ENCODE data around the gene MAPK8IP3.

Gene MAPK8IP3

DNA sequence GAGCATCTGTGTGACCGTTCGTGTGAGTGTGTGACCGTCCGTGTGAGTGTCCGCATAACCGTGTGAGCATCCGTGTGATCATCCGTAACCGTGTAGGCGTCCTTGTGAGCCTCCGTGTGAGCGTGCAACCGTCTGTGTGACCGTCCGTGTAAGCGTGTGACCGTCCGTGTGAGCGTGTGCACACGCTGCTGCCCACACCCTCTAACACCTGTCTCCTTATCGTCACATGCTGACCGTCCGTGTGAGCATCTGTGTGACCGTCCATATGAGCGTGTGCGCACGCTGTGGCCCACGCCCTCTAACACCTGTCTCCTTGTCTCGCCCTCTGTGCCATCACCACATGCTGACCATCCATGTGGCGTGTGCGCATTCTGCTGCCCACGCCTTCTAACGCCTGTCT is 34.2 kb downstream of the MAPK8IP3 start:
- no CpG with 5 or more reads among the region's 33 CpGs for WGBS (ENCODE audit: insufficient coverage, insufficient read length)
- no peak for DNase-seq (ENCODE audit: low read depth, low spot score)
- no peaks in the 10 kb centered on the region for H3K9me3 ChIP-seq (ENCODE audit: control insufficient read depth, insufficient read depth, low read length)
- no peaks in the 10 kb centered on the region for H3K4me1 ChIP-seq (ENCODE audit: control insufficient read depth, insufficient read depth, low read length)
- peaks cover 3% of the 10 kb centered on the region; the same call in 1 of the 2 replicates for H3K36me3 ChIP-seq (ENCODE audit: control insufficient read depth, insufficient read depth, low read length)
- H3K27ac ChIP-seq (ENCODE audit: low read length), result no peak overlapping the region
- no peak overlapping the region for H3K4me3 ChIP-seq (ENCODE audit: low read length)
- no peaks in the 10 kb centered on the region for H3K27me3 ChIP-seq (ENCODE audit: control insufficient read depth, insufficient read depth, low read length)

DNA sequence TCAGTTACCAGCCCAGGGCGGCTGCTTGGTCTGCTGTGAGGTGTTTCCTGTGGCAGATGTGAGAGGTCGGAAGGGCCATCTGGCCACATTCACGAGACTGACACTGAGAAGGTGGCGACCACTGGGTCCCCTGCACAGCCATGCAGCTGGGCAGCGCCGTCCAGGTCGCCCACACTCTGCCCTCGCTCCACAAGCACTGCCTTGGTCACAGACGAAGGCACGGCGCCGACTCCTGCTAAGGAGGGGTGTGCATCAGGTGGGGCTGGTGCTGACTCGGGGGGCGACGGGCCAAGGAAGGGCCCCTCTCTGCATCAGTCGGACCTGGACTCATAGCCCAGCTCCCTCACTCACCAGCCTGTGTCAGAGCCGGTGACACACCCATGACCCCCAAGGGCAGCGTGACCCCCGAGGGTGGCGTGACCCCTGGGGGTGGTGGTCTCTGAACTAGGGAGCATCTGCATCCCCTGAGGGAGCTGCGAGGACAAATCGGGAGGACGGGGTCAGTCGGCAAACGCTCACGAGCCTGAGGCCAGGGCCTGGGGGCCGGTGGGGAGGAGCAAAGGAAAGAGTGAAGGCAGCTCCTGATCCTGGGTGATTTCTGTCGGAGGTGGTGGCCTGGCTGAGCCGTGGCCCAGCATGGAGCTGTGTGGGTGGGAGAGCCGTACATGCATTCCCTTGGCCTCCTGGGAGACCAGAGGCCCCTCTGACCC is 34.9 kb downstream of the MAPK8IP3 start:
- WGBS (ENCODE audit: insufficient coverage, insufficient read length), result no CpG with 5 or more reads among the region's 30 CpGs
- Histone ChIP-seq H3K9me3 (ENCODE audit: control insufficient read depth, insufficient read depth, low read length) (no peaks in the 10 kb centered on the region), H3K27ac (ENCODE audit: low read length) (no peak overlapping the region), H3K36me3 (ENCODE audit: control insufficient read depth, insufficient read depth, low read length) (peaks cover 4% of the 10 kb centered on the region; the same call in 1 of the 2 replicates), H3K4me3 (ENCODE audit: low read length) (no peak overlapping the region), H3K27me3 (ENCODE audit: control insufficient read depth, insufficient read depth, low read length) (no peaks in the 10 kb centered on the region), H3K4me1 (ENCODE audit: control insufficient read depth, insufficient read depth, low read length) (no peaks in the 10 kb centered on the region)
- no peak for DNase-seq (ENCODE audit: low read depth, low spot score)

DNA sequence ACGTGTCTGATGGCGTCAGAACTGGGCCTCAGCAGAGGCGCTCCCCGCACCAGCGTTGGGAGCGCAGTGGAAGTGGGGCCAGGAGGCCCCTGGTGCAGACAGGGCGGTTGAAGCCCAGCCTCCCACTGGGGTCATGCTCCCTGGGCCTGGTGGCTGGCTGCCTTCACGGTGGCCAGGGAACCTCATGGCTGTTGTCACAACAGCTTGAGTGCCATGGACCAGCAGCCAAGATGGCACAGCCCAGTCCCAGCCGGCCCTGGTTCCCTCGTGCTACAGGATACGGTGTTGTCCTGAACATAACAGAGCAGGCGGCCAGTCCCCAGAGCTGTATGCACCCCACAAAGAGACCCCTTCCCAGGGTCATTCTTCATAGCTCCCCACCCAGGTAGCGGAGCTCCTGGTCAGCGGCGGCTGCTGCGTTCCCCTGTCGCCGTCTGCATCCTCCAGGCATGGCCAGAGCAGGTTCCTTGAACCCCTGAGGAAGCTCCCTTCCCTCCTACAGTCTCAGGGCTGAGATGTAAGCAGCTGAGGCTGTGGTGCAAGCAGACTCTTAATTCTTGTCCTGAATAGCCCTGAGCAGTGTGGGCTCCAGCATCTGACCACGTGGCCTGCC is 35.7 kb downstream of the MAPK8IP3 start:
- peaks cover 4% of the 10 kb centered on the region; the same call in 1 of the 2 replicates for H3K36me3 ChIP-seq (ENCODE audit: control insufficient read depth, insufficient read depth, low read length)
- H3K9me3 ChIP-seq (ENCODE audit: control insufficient read depth, insufficient read depth, low read length), result no peaks in the 10 kb centered on the region
- no peaks in the 10 kb centered on the region for H3K4me1 ChIP-seq (ENCODE audit: control insufficient read depth, insufficient read depth, low read length)
- WGBS (ENCODE audit: insufficient coverage, insufficient read length), result no CpG with 5 or more reads among the region's 19 CpGs
- no peak overlapping the region for H3K27ac ChIP-seq (ENCODE audit: low read length)
- H3K27me3 ChIP-seq (ENCODE audit: control insufficient read depth, insufficient read depth, low read length), result no peaks in the 10 kb centered on the region
- DNase-seq (ENCODE audit: low read depth, low spot score), result no peak
- H3K4me3 ChIP-seq (ENCODE audit: low read length), result no peak overlapping the region

DNA sequence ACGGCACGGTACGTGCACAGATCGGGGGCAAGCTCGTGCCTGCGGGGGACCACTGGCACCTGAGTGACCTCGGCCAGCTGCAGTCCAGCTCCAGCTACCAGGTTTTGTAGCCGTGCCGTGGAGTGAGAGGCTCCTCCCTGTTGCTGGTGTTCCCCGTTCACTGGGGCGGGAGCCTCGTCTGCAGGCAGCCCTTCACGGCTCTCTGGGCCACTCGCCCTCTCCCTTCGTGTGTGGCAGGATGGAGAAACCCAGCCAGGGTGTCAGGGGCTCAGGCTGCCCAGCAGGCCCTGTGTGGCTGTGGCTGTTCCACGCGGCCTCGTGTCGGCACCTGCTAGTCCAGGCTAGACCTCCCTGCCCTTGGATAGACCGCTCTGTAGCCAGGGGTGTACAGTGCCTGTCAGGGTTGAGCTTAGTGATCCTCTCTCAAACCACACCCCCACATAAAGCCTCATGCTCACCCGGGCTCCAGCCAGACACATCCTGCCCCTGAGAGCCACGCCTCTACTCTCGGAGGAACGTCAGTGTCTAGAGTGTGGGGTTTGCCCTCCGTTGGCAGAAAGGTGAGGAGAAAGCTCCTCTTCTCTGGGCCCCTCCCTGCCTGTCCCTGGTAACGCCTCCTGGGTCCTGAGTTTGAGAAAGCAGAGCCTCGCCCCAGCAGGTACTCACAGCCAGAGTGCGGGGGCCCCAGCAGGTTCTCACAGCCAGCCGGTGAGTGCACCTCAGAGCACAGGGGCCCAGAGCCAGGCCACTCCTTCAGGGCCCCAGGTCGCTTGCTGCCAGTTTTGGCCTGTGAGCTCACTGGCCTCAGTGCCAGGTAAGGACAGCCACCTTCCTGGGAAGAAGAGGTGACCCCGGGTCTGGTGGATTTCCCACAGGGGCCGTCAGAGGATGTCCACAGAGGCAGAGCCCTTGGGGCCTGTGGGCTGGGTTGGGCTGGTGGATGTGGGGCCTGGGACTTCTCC is 37.7 kb downstream of the MAPK8IP3 start:
- no peak overlapping the region for H3K4me3 ChIP-seq (ENCODE audit: low read length)
- peaks cover 10% of the 10 kb centered on the region for H3K36me3 ChIP-seq (ENCODE audit: control insufficient read depth, insufficient read depth, low read length)
- no peaks in the 10 kb centered on the region for H3K9me3 ChIP-seq (ENCODE audit: control insufficient read depth, insufficient read depth, low read length)
- H3K4me1 ChIP-seq (ENCODE audit: control insufficient read depth, insufficient read depth, low read length), result no peaks in the 10 kb centered on the region
- no CpG with 5 or more reads among the region's 32 CpGs for WGBS (ENCODE audit: insufficient coverage, insufficient read length)
- DNase-seq (ENCODE audit: low read depth, low spot score), result no peak
- no peaks in the 10 kb centered on the region for H3K27me3 ChIP-seq (ENCODE audit: control insufficient read depth, insufficient read depth, low read length)
- H3K27ac ChIP-seq (ENCODE audit: low read length), result no peak overlapping the region

DNA sequence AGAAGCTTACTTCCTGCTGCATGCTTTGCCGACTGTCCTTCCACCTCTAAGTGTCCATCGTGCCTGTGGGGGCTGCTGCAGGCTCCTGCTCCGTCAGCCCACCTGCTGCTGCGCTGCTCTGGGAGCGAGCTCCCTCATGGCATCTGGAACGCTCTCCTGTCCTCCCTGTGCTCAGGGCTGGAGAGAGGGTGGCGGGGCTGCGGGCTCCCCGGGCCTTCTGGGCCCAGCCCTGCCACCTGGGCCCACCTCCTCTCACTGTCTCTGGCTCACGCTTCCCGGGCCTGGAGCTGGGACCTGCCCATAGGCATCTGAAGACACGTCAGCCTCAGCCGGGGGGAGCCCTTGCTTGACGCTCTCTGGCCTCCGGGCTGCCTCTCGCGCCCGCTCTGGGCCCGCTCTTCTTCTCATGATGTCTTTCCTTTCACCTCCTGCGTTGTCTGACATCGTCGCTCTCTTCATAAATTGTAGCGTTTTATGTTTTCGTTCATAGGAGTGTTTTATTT is 38.4 kb downstream of the MAPK8IP3 start:
- Histone ChIP-seq H3K4me1 (ENCODE audit: control insufficient read depth, insufficient read depth, low read length) (no peaks in the 10 kb centered on the region), H3K36me3 (ENCODE audit: control insufficient read depth, insufficient read depth, low read length) (peaks cover 10% of the 10 kb centered on the region), H3K9me3 (ENCODE audit: control insufficient read depth, insufficient read depth, low read length) (no peaks in the 10 kb centered on the region), H3K27me3 (ENCODE audit: control insufficient read depth, insufficient read depth, low read length) (no peaks in the 10 kb centered on the region), H3K27ac (ENCODE audit: low read length) (no peak overlapping the region), H3K4me3 (ENCODE audit: low read length) (no peak overlapping the region)
- no peak for DNase-seq (ENCODE audit: low read depth, low spot score)
- no CpG with 5 or more reads among the region's 24 CpGs for WGBS (ENCODE audit: insufficient coverage, insufficient read length)

DNA sequence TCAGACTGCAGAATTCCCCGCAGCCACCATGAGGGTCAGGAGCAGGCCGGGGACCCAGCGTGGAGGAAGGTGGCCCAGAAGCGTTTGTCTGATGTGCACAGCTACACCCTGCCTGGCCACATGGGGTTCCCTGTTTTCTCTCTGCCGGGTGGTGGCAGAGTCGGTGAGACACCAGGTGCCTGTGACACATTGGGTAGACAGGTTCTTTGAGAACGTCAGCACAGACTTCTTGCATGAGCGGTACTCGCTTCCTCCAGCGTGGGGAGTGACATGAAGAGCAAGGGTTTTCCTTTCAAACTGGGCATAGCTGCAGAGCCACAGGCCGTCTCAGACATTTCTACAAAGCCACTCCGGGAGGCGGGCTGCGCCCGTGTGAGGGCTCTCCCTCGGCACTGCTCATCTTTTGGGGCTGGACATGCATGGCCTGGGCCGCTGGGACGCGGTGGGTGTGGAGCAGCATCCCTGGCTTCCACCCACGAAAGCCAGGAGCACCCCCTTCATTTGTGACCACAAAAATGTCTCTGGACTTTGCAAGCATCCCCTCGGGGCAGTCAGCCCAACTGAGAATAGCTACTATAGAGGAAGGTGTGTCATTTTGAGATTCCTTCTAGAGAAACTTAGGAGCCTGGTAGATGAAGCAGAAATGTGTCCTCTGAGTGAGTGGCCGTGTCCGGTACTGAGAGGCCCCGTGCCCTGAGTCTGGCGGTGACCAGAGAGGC is 39.3 kb downstream of the MAPK8IP3 start:
- Histone ChIP-seq H3K27ac (ENCODE audit: low read length) (no peak overlapping the region), H3K4me3 (ENCODE audit: low read length) (no peak overlapping the region), H3K27me3 (ENCODE audit: control insufficient read depth, insufficient read depth, low read length) (no peaks in the 10 kb centered on the region), H3K9me3 (ENCODE audit: control insufficient read depth, insufficient read depth, low read length) (no peaks in the 10 kb centered on the region), H3K36me3 (ENCODE audit: control insufficient read depth, insufficient read depth, low read length) (peaks cover 10% of the 10 kb centered on the region), H3K4me1 (ENCODE audit: control insufficient read depth, insufficient read depth, low read length) (no peaks in the 10 kb centered on the region)
- no CpG with 5 or more reads among the region's 25 CpGs for WGBS (ENCODE audit: insufficient coverage, insufficient read length)
- DNase-seq (ENCODE audit: low read depth, low spot score), result no peak

DNA sequence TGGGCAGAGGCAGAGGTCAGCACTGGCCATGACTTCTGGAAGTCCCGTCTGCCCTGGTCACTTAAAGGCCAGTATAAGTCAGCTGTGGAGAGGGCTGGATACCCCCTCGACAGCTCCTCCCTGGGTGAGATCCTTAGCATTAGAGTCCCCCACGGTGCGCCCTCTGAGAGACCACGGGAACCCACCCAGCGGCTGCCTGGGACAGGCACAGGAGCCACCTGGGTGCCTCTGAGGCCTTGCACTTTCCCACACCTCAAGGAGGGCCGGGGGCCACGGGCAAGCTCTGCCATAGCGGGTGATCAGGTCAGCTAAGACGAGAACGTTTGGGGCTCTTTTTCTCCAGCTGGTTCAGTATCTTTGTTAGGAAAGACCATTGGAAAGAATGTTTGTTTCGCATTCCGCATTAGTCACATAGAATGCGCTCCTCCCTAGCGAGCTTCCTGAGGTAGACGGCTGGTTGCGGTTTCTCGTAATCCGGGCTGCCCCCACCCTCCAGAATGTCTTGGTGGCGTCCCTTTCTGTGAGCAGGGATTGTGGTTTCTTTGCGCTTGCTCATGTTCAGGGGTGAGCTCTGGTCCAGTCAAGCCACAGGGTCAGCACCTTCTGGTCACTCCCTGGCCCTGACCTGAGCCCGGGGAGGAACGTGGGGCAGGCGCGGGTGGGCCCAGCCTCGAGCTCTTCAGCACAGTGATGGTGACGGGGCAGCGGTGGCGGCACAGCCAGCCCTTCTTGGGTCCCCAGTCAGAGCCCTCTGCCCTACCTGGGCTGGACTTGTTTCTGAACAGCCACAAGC is 40.1 kb downstream of the MAPK8IP3 start:
- Histone ChIP-seq H3K27ac (ENCODE audit: low read length) (no peak overlapping the region), H3K27me3 (ENCODE audit: control insufficient read depth, insufficient read depth, low read length) (no peaks in the 10 kb centered on the region), H3K36me3 (ENCODE audit: control insufficient read depth, insufficient read depth, low read length) (peaks cover 10% of the 10 kb centered on the region), H3K4me3 (ENCODE audit: low read length) (no peak overlapping the region), H3K9me3 (ENCODE audit: control insufficient read depth, insufficient read depth, low read length) (no peaks in the 10 kb centered on the region), H3K4me1 (ENCODE audit: control insufficient read depth, insufficient read depth, low read length) (no peaks in the 10 kb centered on the region)
- no peak for DNase-seq (ENCODE audit: low read depth, low spot score)
- no CpG with 5 or more reads among the region's 29 CpGs for WGBS (ENCODE audit: insufficient coverage, insufficient read length)

DNA sequence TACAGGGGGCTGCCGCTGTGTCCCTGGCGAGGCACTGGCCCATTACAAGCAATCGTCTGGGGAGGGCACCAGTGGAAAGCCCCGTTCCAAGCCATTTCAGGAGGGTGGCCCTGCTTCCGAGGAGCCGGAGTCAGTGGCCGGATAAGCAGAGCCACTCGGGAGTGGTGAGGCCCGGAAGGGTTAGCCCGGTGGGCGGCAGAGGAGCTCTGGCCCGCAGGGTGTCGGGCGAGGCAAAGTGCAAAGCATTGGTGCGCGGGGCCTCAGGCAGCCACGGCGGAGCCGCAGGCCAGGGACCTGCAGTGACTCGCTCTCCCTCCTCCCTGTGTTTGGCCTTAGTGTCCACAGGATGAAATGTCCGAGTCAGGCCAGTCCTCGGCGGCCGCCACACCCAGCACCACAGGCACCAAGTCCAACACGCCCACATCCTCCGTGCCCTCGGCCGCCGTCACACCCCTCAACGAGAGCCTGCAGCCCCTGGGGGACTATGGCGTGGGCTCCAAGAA is 40.7 kb downstream of the MAPK8IP3 start:
- H3K4me1 ChIP-seq (ENCODE audit: control insufficient read depth, insufficient read depth, low read length), result no peaks in the 10 kb centered on the region
- H3K27me3 ChIP-seq (ENCODE audit: control insufficient read depth, insufficient read depth, low read length), result no peaks in the 10 kb centered on the region
- H3K36me3 ChIP-seq (ENCODE audit: control insufficient read depth, insufficient read depth, low read length), result peaks cover 10% of the 10 kb centered on the region
- H3K4me3 ChIP-seq (ENCODE audit: low read length), result no peak overlapping the region
- no peak overlapping the region for H3K27ac ChIP-seq (ENCODE audit: low read length)
- WGBS (ENCODE audit: insufficient coverage, insufficient read length), result no CpG with 5 or more reads among the region's 31 CpGs
- no peak for DNase-seq (ENCODE audit: low read depth, low spot score)
- H3K9me3 ChIP-seq (ENCODE audit: control insufficient read depth, insufficient read depth, low read length), result no peaks in the 10 kb centered on the region

DNA sequence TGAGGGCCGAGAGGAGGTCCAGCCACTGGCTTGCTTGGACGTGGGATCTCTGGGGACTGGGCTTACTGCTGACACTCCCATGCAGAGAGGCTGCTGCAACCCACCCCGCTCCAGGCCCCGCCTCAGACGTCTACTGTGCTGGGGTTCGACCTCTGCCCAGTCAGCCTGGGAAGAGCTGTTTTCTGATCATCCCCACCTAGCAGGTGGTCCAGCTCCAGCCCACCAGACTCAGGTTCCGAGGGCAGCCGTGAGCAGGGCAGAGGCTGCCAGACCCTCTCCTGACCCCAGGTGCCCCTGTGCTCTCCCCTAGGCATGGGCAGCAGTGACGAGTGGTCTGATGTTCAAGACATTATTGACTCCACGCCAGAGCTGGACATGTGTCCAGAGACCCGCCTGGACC is 41.9 kb downstream of the MAPK8IP3 start:
- H3K27me3 ChIP-seq (ENCODE audit: control insufficient read depth, insufficient read depth, low read length), result no peaks in the 10 kb centered on the region
- no peak overlapping the region; the same call in 1 of the 2 replicates for H3K4me3 ChIP-seq (ENCODE audit: low read length)
- no peaks in the 10 kb centered on the region for H3K9me3 ChIP-seq (ENCODE audit: control insufficient read depth, insufficient read depth, low read length)
- H3K36me3 ChIP-seq (ENCODE audit: control insufficient read depth, insufficient read depth, low read length), result peaks cover 13% of the 10 kb centered on the region
- no CpG with 5 or more reads among the region's 11 CpGs for WGBS (ENCODE audit: insufficient coverage, insufficient read length)
- no peak for DNase-seq (ENCODE audit: low read depth, low spot score)
- H3K4me1 ChIP-seq (ENCODE audit: control insufficient read depth, insufficient read depth, low read length), result no peaks in the 10 kb centered on the region
- no peak overlapping the region for H3K27ac ChIP-seq (ENCODE audit: low read length)
